Hepatocyte (in vitro differentiated cells): ENCODE data around the gene NCR3LG1. TPM values are rescaled to one million over a fixed set of nuclear protein-coding genes. Genes with fewer than 3 reads are reported as not detected.

ENCODE experiments used
- DNase-seq: peaks from one replicate; pipeline ENCODE4 v3.0.0-alpha.2; 2016; ENCODE audit warnings: low spot score
- H2AFZ ChIP-seq: fragments of 200-600 bp; sonication (generic); 2 replicates; pipeline ENCODE4 v1.6.0; 2016; ENCODE audit warnings: antibody characterized with exemption, mild to moderate bottlenecking
- H3K27ac ChIP-seq: fragments of 200-600 bp; sonication (generic); 2 replicates; pipeline ENCODE4 v1.5.1; 2016; ENCODE audit warnings: mild to moderate bottlenecking
- H3K27me3 ChIP-seq: fragments of 200-600 bp; sonication (generic); 2 replicates; pipeline ENCODE4 v1.6.1; 2016
- H3K36me3 ChIP-seq: fragments of 200-600 bp; sonication (generic); replicated peaks from 2 replicates; pipeline ENCODE4 v1.5.1; 2016; ENCODE audit warnings: low read depth; ENCODE audit not compliant: insufficient read depth
- H3K4me1 ChIP-seq: fragments of 200-600 bp; sonication (generic); 2 replicates; pipeline ENCODE4 v1.5.1; 2016; ENCODE audit warnings: mild to moderate bottlenecking, moderate library complexity; ENCODE audit not compliant: insufficient read depth
- H3K4me2 ChIP-seq: fragments of 200-600 bp; sonication (generic); 2 replicates; pipeline ENCODE4 v1.6.0; 2016
- H3K4me3 ChIP-seq: fragments of 200-600 bp; sonication (generic); 2 replicates; pipeline ENCODE4 v1.5.1; 2016; ENCODE audit warnings: mild to moderate bottlenecking
- H3K79me2 ChIP-seq: fragments of 200-600 bp; sonication (generic); 2 replicates; pipeline ENCODE4 v1.6.0; 2017; ENCODE audit warnings: mild to moderate bottlenecking
- H3K9me2 ChIP-seq: fragments of 200-600 bp; sonication (generic); replicated peaks from 2 replicates; pipeline ENCODE4 v1.6.0; 2017; ENCODE audit warnings: mild to moderate bottlenecking; ENCODE audit not compliant: insufficient read depth
- H3K9me3 ChIP-seq: fragments of 200-600 bp; sonication (generic); 2 replicates; pipeline ENCODE4 v1.5.1; 2016; ENCODE audit warnings: low read depth, mild to moderate bottlenecking
- H4K20me1 ChIP-seq: fragments of 200-600 bp; sonication (generic); 2 replicates; pipeline ENCODE4 v1.6.0; 2016; ENCODE audit warnings: mild to moderate bottlenecking; ENCODE audit not compliant: insufficient read depth, poor library complexity, severe bottlenecking
- CTCF ChIP-seq: fragments of 200-600 bp; sonication (generic); IDR thresholded peaks from 2 replicates; pipeline ENCODE4 v1.5.1; 2016; ENCODE audit warnings: antibody characterized with exemption, mild to moderate bottlenecking; ENCODE audit not compliant: poor library complexity
- EZH2 ChIP-seq: fragments of 200-600 bp; sonication (generic); IDR thresholded peaks from 2 replicates; pipeline ENCODE4 v1.6.1; 2016; ENCODE audit warnings: antibody characterized with exemption, mild to moderate bottlenecking, borderline replicate concordance
- EZH2phosphoT487 ChIP-seq: fragments of 200-600 bp; sonication (generic); IDR thresholded peaks from one replicate; pipeline ENCODE4 v1.6.1; 2018; ENCODE audit warnings: antibody characterized with exemption, mild to moderate bottlenecking, low read depth, moderate library complexity; ENCODE audit not compliant: unreplicated experiment, severe bottlenecking
- WGBS: methylation state at CpG from one replicate; pipeline ENCODE4 v1.1.6; 2016; ENCODE audit warnings: low lambda C conversion rate; ENCODE audit errors: missing lambda C conversion rate; 5-methylcytosine and 5-hydroxymethylcytosine counted together
- polyA plus RNA-seq: library from polyadenylated mRNA; unstranded; fragments of >200 nt; fragmentation: Nextera tagmentation; extraction: Ambion mirVana; gene quantifications from 2 replicates; pipeline ENCODE4 v1.2.1, GENCODE V29; 2016
- total RNA-seq: library from RNA; depleted of rRNA; stranded (reverse); fragments of >200 nt; gene quantifications from 2 replicates; pipeline ENCODE4 v1.2.3, GENCODE V29; 2014

NCR3LG1 gene
- total and polyA plus RNA-seq, 2 experiments from 2014 or later = 3.7 to 13.8 TPM

- Histone ChIP-seq H3K27me3 (no peaks in the 10 kb centered on the region), H3K4me3 (no peak overlapping the region), H3K27ac (no peak overlapping the region), H3K9me3 (peaks cover 9% of the 10 kb centered on the region), H3K4me2 (no peak overlapping the region), H3K9me2 (no peaks in the 10 kb centered on the region), H4K20me1 (no peaks in the 10 kb centered on the region), H3K36me3 (no peaks in the 10 kb centered on the region), H2AFZ (no peak overlapping the region), H3K4me1 (no peaks in the 10 kb centered on the region), H3K79me2 (no peaks in the 10 kb centered on the region)
- no peak for TF ChIP-seq EZH2phosphoT487
- no peak for DNase-seq
- WGBS = 95% methylated on average over 1 of the region's 1 CpG
Observed at GRCh38 chr11:17366495-17366894, 14.9 kb downstream of the NCR3LG1 start.

DNA sequence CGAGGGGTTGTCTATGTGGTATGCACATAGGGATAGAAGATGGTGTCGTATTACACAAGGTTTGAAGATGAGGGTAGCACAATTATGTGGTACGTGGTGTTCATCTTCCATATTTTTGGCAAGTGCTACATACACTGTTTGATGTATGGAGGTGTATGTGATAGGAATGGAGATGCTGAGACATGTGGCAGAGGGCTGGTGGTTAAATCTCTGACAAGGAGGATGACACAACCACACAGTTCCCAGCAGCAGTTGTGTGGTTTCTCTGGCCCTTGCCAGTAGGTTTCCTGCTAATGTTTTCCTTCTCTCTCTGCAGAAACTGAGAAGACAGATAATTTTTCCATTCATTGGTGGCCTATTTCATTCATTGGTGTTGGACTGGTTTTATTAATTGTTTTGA, 17.0 kb downstream of the NCR3LG1 start:
- TF ChIP-seq CTCF (no peak), EZH2 (no peak), EZH2phosphoT487 (no peak)
- Histone ChIP-seq H3K36me3 (no peaks in the 10 kb centered on the region), H3K4me3 (no peak overlapping the region), H4K20me1 (no peaks in the 10 kb centered on the region), H3K79me2 (no peaks in the 10 kb centered on the region), H2AFZ (no peak overlapping the region), H3K4me1 (no peaks in the 10 kb centered on the region), H3K4me2 (no peak overlapping the region), H3K27me3 (no peaks in the 10 kb centered on the region), H3K27ac (no peak overlapping the region), H3K9me3 (peaks cover 15% of the 10 kb centered on the region), H3K9me2 (no peaks in the 10 kb centered on the region)
- 87% methylated on average over 3 of the region's 3 CpGs for WGBS
- no peak for DNase-seq

DNA sequence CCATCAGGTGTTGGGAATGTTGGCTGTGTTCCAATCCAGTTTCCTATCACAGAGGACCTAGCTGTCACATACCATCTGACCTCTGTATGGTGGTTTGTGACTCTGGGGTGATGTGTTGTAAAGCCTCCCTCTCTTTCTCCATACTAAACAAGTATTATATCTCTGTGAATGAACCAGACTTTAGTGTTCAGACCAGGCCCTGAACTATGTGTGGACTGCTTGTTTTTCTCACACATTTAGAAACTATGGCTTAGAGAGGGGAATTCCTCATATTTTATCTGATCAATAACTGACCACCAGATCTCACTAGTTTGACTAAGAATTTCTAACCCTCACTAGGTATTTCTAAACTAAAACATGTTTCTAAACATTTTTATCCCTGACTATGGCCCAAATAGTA, 17.5 kb downstream of the NCR3LG1 start:
- TF ChIP-seq EZH2phosphoT487 = no peak
- TF ChIP-seq CTCF = no peak
- no peak for TF ChIP-seq EZH2
- H3K27me3 ChIP-seq = no peaks in the 10 kb centered on the region

GRCh38 chr11:17369684-17370243, 18.2 kb downstream of the NCR3LG1 start:
- no peak overlapping the region for H3K4me3 ChIP-seq
- H3K27me3 ChIP-seq = no peaks in the 10 kb centered on the region
- H4K20me1 ChIP-seq = no peaks in the 10 kb centered on the region
- H2AFZ ChIP-seq = no peak overlapping the region
- no peaks in the 10 kb centered on the region for H3K79me2 ChIP-seq
- H3K36me3 ChIP-seq = no peaks in the 10 kb centered on the region
- no peak overlapping the region for H3K27ac ChIP-seq
- TF ChIP-seq EZH2 (no peak), CTCF (no peak), EZH2phosphoT487 (no peak)
- peaks cover 15% of the 10 kb centered on the region for H3K9me3 ChIP-seq
- H3K9me2 ChIP-seq = no peaks in the 10 kb centered on the region
- no peak overlapping the region for H3K4me2 ChIP-seq
- 83% methylated on average over 2 of the region's 2 CpGs for WGBS
- DNase-seq = no peak
- H3K4me1 ChIP-seq = no peaks in the 10 kb centered on the region

More for the DNA sequence above, 17.5 kb downstream of the NCR3LG1 start:
- Histone ChIP-seq H4K20me1 (no peaks in the 10 kb centered on the region), H3K4me1 (no peaks in the 10 kb centered on the region), H3K4me3 (no peak overlapping the region), H3K36me3 (no peaks in the 10 kb centered on the region), H3K79me2 (no peaks in the 10 kb centered on the region), H3K4me2 (no peak overlapping the region), H3K9me2 (no peaks in the 10 kb centered on the region), H3K27ac (no peak overlapping the region), H3K9me3 (peaks cover 15% of the 10 kb centered on the region), H2AFZ (no peak overlapping the region)
- no peak for DNase-seq
